ENCODE data around the gene FAM204A. TPM values are rescaled to one million over a fixed set of nuclear protein-coding genes. Genes with fewer than 3 reads are reported as not detected.

The FAM204A gene
- 40.4 to 72.2 TPM (median 42.3 TPM) in 5 replicates for total RNA-seq (2022; extraction: Qiagen RNA extraction)

GRCh38 chr10:118341791-118342637, at the start of gene FAM204A:
TSS of gene FAM204A (minus strand) at chr10:118342324. CDS start at chr10:118336415, 5,909 bp downstream.

Measured in A549 treated with AZD2906 at 1 μM for 4 hours (cell line).